GM13977 (cell line): ENCODE measurements around the gene SLC4A4.

Experiments
- DNase-seq: peaks from one replicate; pipeline ENCODE4 v3.0.0; 2012; ENCODE audit warnings: low spot score
- CTCF ChIP-seq: IDR thresholded peaks from 2 replicates; pipeline ENCODE4 v1.5.1; 2012; ENCODE audit warnings: mild to moderate bottlenecking, control low read depth; ENCODE audit not compliant: insufficient read depth; ENCODE audit errors: extremely low read depth, missing control alignments
- in situ Hi-C: fragments of 300-500 bp; cut with MboI; formaldehyde crosslinking; loops from one replicate; pipeline ENCODE4 v1.12.0; 2022; ENCODE audit warnings: low sequenced_read_pairs, low pct_unique_long_range_greater_than_20kb, mixed read lengths, inconsistent platforms; ENCODE audit not compliant: unreplicated experiment

Gene SLC4A4

GRCh38 chr4:71338846-71339593 is at the start of gene SLC4A4:
Gene SLC4A4 (plus strand): TSS chr4:71339020.
- in situ Hi-C loops, result no loop called here
- TF ChIP-seq CTCF, result no peak
- DNase-seq, result peak; percentile 67

- no peak for TF ChIP-seq CTCF
- in situ Hi-C loops, result no loop called here
- DNase-seq, result no peak
Observed at GRCh38 chr4:71290074-71290473, 48.7 kb upstream of the SLC4A4 start.

DNA sequence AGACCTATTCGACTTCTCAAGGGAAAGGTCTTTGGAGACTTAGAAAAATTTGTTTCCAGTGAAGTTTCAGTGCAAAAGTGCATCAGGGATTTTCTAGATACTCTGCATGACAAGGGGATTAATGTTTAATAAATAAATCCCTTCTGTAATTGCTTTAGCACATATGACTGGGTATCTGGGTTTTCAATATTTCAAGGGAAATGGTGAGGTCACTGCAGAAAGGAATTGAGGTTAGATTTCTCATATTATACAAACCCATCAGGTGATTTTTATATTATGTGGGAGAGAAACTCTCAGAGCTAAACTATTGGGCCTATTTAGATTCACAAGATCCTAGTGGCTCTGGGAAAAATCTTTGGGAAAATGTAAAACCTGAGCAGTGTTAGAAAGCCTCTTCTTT is 48.3 kb upstream of the SLC4A4 start:
- TF ChIP-seq CTCF, result no peak
- DNase-seq, result no peak
- in situ Hi-C loops, result no loop called here

- TF ChIP-seq CTCF, result no peak
- in situ Hi-C loops, result no loop called here
- DNase-seq, result no peak
Observed at GRCh38 chr4:71292228-71292627, 46.6 kb upstream of the SLC4A4 start.

- DNase-seq, result no peak
- no peak for TF ChIP-seq CTCF
- in situ Hi-C loops, result no loop called here
Observed at GRCh38 chr4:71293705-71294104, 45.1 kb upstream of the SLC4A4 start.

GRCh38 chr4:71294301-71294700 is 44.5 kb upstream of the SLC4A4 start:
- no peak for TF ChIP-seq CTCF
- DNase-seq, result no peak
- in situ Hi-C loops, result no loop called here
